ENCODE measurements around the gene RNF112. TPM values are rescaled to one million over a fixed set of nuclear protein-coding genes. Genes with fewer than 3 reads are reported as not detected.

Gene RNF112
- total and polyA plus RNA-seq, 2 of the 8 experiments (the other 6 are each of a cell fraction or from before 2014, with no cell fraction given) = 1.1 to 2.2 TPM

DNA sequence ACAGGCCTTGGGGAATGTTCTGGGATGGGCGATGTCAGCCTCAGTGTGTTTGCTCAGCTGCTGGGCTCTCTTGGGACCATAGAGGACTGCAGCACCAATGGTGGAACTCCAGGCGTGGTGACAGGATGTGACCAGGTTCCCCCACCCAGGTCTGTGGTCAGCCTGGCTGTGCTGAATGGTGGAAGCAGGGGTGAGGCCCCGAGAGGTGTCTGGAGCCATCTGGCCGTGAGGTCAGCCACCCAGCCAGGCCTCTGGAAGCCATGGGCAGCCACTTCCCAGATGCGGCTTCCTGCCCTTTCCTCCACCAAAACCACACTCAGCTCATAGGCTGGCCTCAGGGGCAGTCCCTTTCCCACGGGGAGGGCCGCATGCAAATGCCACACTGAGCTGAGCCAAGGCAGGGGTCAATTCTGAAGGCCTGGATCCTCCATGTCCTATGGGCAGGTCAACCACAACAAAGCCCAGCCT, 40.5 kb upstream of the RNF112 start (continued):
- TF ChIP-seq, protein P1, sequence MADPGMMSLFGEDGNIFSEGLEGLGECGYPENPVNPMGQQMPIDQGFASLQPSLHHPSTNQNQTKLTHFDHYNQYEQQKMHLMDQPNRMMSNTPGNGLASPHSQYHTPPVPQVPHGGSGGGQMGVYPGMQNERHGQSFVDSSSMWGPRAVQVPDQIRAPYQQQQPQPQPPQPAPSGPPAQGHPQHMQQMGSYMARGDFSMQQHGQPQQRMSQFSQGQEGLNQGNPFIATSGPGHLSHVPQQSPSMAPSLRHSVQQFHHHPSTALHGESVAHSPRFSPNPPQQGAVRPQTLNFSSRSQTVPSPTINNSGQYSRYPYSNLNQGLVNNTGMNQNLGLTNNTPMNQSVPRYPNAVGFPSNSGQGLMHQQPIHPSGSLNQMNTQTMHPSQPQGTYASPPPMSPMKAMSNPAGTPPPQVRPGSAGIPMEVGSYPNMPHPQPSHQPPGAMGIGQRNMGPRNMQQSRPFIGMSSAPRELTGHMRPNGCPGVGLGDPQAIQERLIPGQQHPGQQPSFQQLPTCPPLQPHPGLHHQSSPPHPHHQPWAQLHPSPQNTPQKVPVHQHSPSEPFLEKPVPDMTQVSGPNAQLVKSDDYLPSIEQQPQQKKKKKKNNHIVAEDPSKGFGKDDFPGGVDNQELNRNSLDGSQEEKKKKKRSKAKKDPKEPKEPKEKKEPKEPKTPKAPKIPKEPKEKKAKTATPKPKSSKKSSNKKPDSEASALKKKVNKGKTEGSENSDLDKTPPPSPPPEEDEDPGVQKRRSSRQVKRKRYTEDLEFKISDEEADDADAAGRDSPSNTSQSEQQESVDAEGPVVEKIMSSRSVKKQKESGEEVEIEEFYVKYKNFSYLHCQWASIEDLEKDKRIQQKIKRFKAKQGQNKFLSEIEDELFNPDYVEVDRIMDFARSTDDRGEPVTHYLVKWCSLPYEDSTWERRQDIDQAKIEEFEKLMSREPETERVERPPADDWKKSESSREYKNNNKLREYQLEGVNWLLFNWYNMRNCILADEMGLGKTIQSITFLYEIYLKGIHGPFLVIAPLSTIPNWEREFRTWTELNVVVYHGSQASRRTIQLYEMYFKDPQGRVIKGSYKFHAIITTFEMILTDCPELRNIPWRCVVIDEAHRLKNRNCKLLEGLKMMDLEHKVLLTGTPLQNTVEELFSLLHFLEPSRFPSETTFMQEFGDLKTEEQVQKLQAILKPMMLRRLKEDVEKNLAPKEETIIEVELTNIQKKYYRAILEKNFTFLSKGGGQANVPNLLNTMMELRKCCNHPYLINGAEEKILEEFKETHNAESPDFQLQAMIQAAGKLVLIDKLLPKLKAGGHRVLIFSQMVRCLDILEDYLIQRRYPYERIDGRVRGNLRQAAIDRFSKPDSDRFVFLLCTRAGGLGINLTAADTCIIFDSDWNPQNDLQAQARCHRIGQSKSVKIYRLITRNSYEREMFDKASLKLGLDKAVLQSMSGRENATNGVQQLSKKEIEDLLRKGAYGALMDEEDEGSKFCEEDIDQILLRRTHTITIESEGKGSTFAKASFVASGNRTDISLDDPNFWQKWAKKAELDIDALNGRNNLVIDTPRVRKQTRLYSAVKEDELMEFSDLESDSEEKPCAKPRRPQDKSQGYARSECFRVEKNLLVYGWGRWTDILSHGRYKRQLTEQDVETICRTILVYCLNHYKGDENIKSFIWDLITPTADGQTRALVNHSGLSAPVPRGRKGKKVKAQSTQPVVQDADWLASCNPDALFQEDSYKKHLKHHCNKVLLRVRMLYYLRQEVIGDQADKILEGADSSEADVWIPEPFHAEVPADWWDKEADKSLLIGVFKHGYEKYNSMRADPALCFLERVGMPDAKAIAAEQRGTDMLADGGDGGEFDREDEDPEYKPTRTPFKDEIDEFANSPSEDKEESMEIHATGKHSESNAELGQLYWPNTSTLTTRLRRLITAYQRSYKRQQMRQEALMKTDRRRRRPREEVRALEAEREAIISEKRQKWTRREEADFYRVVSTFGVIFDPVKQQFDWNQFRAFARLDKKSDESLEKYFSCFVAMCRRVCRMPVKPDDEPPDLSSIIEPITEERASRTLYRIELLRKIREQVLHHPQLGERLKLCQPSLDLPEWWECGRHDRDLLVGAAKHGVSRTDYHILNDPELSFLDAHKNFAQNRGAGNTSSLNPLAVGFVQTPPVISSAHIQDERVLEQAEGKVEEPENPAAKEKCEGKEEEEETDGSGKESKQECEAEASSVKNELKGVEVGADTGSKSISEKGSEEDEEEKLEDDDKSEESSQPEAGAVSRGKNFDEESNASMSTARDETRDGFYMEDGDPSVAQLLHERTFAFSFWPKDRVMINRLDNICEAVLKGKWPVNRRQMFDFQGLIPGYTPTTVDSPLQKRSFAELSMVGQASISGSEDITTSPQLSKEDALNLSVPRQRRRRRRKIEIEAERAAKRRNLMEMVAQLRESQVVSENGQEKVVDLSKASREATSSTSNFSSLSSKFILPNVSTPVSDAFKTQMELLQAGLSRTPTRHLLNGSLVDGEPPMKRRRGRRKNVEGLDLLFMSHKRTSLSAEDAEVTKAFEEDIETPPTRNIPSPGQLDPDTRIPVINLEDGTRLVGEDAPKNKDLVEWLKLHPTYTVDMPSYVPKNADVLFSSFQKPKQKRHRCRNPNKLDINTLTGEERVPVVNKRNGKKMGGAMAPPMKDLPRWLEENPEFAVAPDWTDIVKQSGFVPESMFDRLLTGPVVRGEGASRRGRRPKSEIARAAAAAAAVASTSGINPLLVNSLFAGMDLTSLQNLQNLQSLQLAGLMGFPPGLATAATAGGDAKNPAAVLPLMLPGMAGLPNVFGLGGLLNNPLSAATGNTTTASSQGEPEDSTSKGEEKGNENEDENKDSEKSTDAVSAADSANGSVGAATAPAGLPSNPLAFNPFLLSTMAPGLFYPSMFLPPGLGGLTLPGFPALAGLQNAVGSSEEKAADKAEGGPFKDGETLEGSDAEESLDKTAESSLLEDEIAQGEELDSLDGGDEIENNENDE (IDR thresholded peaks at IDR 0.05; ENCODE audit: insufficient replicate concordance, low read length) = no peak
- TF ChIP-seq KDM4A (IDR thresholded peaks at IDR 0.05; ENCODE audit: low read depth, low read length, severe bottlenecking) = no peak
- TF ChIP-seq SIX5 (IDR thresholded peaks at IDR 0.05; ENCODE audit: low read depth, low read length) = no peak
- no peak for TF ChIP-seq RFX5 (IDR thresholded peaks at IDR 0.05; ENCODE audit: borderline replicate concordance, low read depth, low read length)
- no peak for TF ChIP-seq CTBP2 (IDR thresholded peaks at IDR 0.05; ENCODE audit: borderline replicate concordance, insufficient read depth, insufficient read length, low read length)
- TF ChIP-seq BRCA1 (IDR thresholded peaks at IDR 0.05; ENCODE audit: low read depth, low read length) = no peak
- TF ChIP-seq TEAD4 (IDR thresholded peaks at IDR 0.05; ENCODE audit: low read depth, low read length) = no peak
- no peak for TF ChIP-seq TBP (IDR thresholded peaks at IDR 0.05; ENCODE audit: low read depth, low read length)
- TF ChIP-seq, protein P2, sequence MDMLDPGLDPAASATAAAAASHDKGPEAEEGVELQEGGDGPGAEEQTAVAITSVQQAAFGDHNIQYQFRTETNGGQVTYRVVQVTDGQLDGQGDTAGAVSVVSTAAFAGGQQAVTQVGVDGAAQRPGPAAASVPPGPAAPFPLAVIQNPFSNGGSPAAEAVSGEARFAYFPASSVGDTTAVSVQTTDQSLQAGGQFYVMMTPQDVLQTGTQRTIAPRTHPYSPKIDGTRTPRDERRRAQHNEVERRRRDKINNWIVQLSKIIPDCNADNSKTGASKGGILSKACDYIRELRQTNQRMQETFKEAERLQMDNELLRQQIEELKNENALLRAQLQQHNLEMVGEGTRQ (IDR thresholded peaks at IDR 0.05; ENCODE audit: low read length) = no peak
- TF ChIP-seq, protein P3, sequence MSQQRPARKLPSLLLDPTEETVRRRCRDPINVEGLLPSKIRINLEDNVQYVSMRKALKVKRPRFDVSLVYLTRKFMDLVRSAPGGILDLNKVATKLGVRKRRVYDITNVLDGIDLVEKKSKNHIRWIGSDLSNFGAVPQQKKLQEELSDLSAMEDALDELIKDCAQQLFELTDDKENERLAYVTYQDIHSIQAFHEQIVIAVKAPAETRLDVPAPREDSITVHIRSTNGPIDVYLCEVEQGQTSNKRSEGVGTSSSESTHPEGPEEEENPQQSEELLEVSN (IDR thresholded peaks at IDR 0.05) = no peak

Data from H1 (cell line).